IPS-20b (cell line): ENCODE data around the gene ALDH4A1.

Source experiments
- H3K27ac ChIP-seq: one replicate; pipeline ENCODE4 v1.5.1; 2013; ENCODE audit warnings: low read length
- H3K27me3 ChIP-seq: 2 replicates; pipeline ENCODE4 v1.6.1; 2013; ENCODE audit warnings: mild to moderate bottlenecking, low read length, inconsistent platforms; ENCODE audit not compliant: insufficient read depth
- H3K36me3 ChIP-seq: 2 replicates; pipeline ENCODE4 v1.6.1; 2013; ENCODE audit warnings: low read depth, mild to moderate bottlenecking, inconsistent platforms, low read length, moderate library complexity; ENCODE audit not compliant: insufficient read depth
- H3K4me1 ChIP-seq: 2 replicates; pipeline ENCODE4 v1.6.1; 2013; ENCODE audit warnings: mild to moderate bottlenecking, control low read depth, inconsistent platforms, low read length, moderate library complexity; ENCODE audit not compliant: insufficient read depth
- H3K4me3 ChIP-seq: 2 replicates; pipeline ENCODE4 v1.5.1; 2013; ENCODE audit warnings: mild to moderate bottlenecking, low read length, inconsistent platforms
- H3K9ac ChIP-seq: 2 replicates; pipeline ENCODE4 v1.6.1; 2013; ENCODE audit warnings: low read depth, mild to moderate bottlenecking, inconsistent platforms, low read length, moderate library complexity
- H3K9me3 ChIP-seq: 2 replicates; pipeline ENCODE4 v1.6.1; 2013; ENCODE audit warnings: mild to moderate bottlenecking, low read depth, low read length, inconsistent platforms; ENCODE audit not compliant: insufficient read depth

ALDH4A1 gene

GRCh38 chr1:18945401-18945849, 43.1 kb upstream of the ALDH4A1 start:
- no peaks in the 10 kb centered on the region for H3K27me3 ChIP-seq
- no peak overlapping the region for H3K27ac ChIP-seq
- H3K4me3 ChIP-seq: no peak overlapping the region
- H3K4me1 ChIP-seq: peaks cover 31% of the 10 kb centered on the region
- H3K36me3 ChIP-seq: no peaks in the 10 kb centered on the region
- H3K9me3 ChIP-seq: no peaks in the 10 kb centered on the region
- H3K9ac ChIP-seq: no peak overlapping the region

- no peak overlapping the region for H3K9ac ChIP-seq
- no peaks in the 10 kb centered on the region for H3K9me3 ChIP-seq
- H3K4me1 ChIP-seq: peaks cover 27% of the 10 kb centered on the region
- no peak overlapping the region for H3K4me3 ChIP-seq
- no peaks in the 10 kb centered on the region for H3K27me3 ChIP-seq
- H3K36me3 ChIP-seq: no peaks in the 10 kb centered on the region
- no peak overlapping the region for H3K27ac ChIP-seq
Observed at GRCh38 chr1:18944810-18945209, 42.5 kb upstream of the ALDH4A1 start.

- Histone ChIP-seq H3K4me3 (no peak overlapping the region), H3K4me1 (peaks cover 22% of the 10 kb centered on the region), H3K27me3 (no peaks in the 10 kb centered on the region), H3K9me3 (no peaks in the 10 kb centered on the region), H3K27ac (no peak overlapping the region), H3K36me3 (no peaks in the 10 kb centered on the region), H3K9ac (no peak overlapping the region)
Observed at GRCh38 chr1:18943914-18944572, 41.7 kb upstream of the ALDH4A1 start.

- Histone ChIP-seq H3K9me3 (no peaks in the 10 kb centered on the region), H3K36me3 (no peaks in the 10 kb centered on the region), H3K9ac (no peak overlapping the region), H3K4me3 (no peak overlapping the region), H3K27ac (no peak overlapping the region), H3K27me3 (no peaks in the 10 kb centered on the region), H3K4me1 (peaks cover 19% of the 10 kb centered on the region)
Observed at GRCh38 chr1:18943162-18943561, 40.8 kb upstream of the ALDH4A1 start.

GRCh38 chr1:18942340-18942739, 40.0 kb upstream of the ALDH4A1 start:
- H3K27me3 ChIP-seq: no peaks in the 10 kb centered on the region
- no peak overlapping the region; the same call in 1 of the 2 replicates for H3K9ac ChIP-seq
- no peaks in the 10 kb centered on the region for H3K9me3 ChIP-seq
- H3K36me3 ChIP-seq: no peaks in the 10 kb centered on the region
- no peak overlapping the region for H3K27ac ChIP-seq
- no peak overlapping the region for H3K4me3 ChIP-seq
- H3K4me1 ChIP-seq: peaks cover 19% of the 10 kb centered on the region

GRCh38 chr1:18941221-18942141, 39.1 kb upstream of the ALDH4A1 start:
- Histone ChIP-seq H3K9me3 (no peaks in the 10 kb centered on the region), H3K9ac (peak overlapping the region; percentile 43; the same call in 1 of the 2 replicates), H3K27me3 (no peaks in the 10 kb centered on the region), H3K4me1 (peaks cover 19% of the 10 kb centered on the region), H3K27ac (no peak overlapping the region), H3K4me3 (no peak overlapping the region), H3K36me3 (no peaks in the 10 kb centered on the region)

- Histone ChIP-seq H3K4me3 (no peak overlapping the region), H3K36me3 (no peaks in the 10 kb centered on the region), H3K9me3 (no peaks in the 10 kb centered on the region), H3K27ac (no peak overlapping the region), H3K9ac (peak overlapping the region; percentile 19; the same call in 1 of the 2 replicates), H3K4me1 (peaks cover 19% of the 10 kb centered on the region), H3K27me3 (no peaks in the 10 kb centered on the region)
Observed at GRCh38 chr1:18940303-18941020, 38.1 kb upstream of the ALDH4A1 start.

- no peaks in the 10 kb centered on the region for H3K9me3 ChIP-seq
- no peak overlapping the region for H3K9ac ChIP-seq
- peaks cover 20% of the 10 kb centered on the region for H3K4me1 ChIP-seq
- H3K27me3 ChIP-seq: no peaks in the 10 kb centered on the region
- H3K36me3 ChIP-seq: no peaks in the 10 kb centered on the region
- H3K4me3 ChIP-seq: no peak overlapping the region
- no peak overlapping the region for H3K27ac ChIP-seq
Observed at GRCh38 chr1:18939398-18940302, 37.3 kb upstream of the ALDH4A1 start.

GRCh38 chr1:18938707-18939070, 36.3 kb upstream of the ALDH4A1 start:
- H3K4me1 ChIP-seq: peaks cover 22% of the 10 kb centered on the region

GRCh38 chr1:18938008-18938706, 35.8 kb upstream of the ALDH4A1 start:
- H3K4me1 ChIP-seq: peaks cover 22% of the 10 kb centered on the region
- H3K27me3 ChIP-seq: no peaks in the 10 kb centered on the region
- H3K9me3 ChIP-seq: no peaks in the 10 kb centered on the region
- H3K4me3 ChIP-seq: no peak overlapping the region
- H3K27ac ChIP-seq: no peak overlapping the region
- no peak overlapping the region for H3K9ac ChIP-seq
- H3K36me3 ChIP-seq: no peaks in the 10 kb centered on the region

More at GRCh38 chr1:18938707-18939070, 36.3 kb upstream of the ALDH4A1 start:
- H3K36me3 ChIP-seq: no peaks in the 10 kb centered on the region
- H3K9me3 ChIP-seq: no peaks in the 10 kb centered on the region
- H3K27me3 ChIP-seq: no peaks in the 10 kb centered on the region
- H3K9ac ChIP-seq: no peak overlapping the region
- no peak overlapping the region for H3K4me3 ChIP-seq
- no peak overlapping the region for H3K27ac ChIP-seq
